Astrocyte (in vitro differentiated cells and primary cell): ENCODE results near the gene BCKDHB.

Experiments
- EZH2 ChIP-seq: IDR thresholded peaks from 2 replicates; pipeline ENCODE4 v1.6.1; 2012; ENCODE audit warnings: mild to moderate bottlenecking, low read length, inconsistent platforms; ENCODE audit not compliant: insufficient read depth
- TF ChIP-seq, protein P1 (sequence below): IDR thresholded peaks from 2 replicates; pipeline ENCODE4 v1.5.1; 2011; ENCODE audit warnings: low read depth, mild to moderate bottlenecking, inconsistent platforms, low read length, moderate library complexity; ENCODE audit not compliant: insufficient read depth

DNA sequence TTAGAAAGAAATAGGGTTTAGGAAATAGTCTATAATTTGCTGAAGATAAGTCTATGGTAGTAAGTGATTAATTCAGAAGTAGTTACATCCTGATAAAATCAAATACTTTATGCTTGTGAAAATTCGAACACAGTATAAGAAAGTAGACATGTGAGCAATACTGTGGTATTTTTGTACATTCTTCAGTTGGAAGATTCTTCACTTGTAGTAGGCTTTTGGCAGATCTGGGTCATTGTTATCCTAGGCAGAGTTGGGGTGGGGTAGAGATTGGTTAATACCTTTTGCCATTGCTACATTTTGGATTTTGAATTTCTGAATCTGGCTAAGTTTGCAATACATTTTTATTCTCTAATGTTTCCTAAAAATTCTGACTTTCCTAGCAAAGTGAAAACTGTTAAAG lies 197.5 kb downstream of the BCKDHB start:
- TF ChIP-seq, protein P1, sequence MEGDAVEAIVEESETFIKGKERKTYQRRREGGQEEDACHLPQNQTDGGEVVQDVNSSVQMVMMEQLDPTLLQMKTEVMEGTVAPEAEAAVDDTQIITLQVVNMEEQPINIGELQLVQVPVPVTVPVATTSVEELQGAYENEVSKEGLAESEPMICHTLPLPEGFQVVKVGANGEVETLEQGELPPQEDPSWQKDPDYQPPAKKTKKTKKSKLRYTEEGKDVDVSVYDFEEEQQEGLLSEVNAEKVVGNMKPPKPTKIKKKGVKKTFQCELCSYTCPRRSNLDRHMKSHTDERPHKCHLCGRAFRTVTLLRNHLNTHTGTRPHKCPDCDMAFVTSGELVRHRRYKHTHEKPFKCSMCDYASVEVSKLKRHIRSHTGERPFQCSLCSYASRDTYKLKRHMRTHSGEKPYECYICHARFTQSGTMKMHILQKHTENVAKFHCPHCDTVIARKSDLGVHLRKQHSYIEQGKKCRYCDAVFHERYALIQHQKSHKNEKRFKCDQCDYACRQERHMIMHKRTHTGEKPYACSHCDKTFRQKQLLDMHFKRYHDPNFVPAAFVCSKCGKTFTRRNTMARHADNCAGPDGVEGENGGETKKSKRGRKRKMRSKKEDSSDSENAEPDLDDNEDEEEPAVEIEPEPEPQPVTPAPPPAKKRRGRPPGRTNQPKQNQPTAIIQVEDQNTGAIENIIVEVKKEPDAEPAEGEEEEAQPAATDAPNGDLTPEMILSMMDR, result no peak
- TF ChIP-seq EZH2, result no peak
